ENCODE measurements around the gene CRABP2.

CRABP2 gene

DNA sequence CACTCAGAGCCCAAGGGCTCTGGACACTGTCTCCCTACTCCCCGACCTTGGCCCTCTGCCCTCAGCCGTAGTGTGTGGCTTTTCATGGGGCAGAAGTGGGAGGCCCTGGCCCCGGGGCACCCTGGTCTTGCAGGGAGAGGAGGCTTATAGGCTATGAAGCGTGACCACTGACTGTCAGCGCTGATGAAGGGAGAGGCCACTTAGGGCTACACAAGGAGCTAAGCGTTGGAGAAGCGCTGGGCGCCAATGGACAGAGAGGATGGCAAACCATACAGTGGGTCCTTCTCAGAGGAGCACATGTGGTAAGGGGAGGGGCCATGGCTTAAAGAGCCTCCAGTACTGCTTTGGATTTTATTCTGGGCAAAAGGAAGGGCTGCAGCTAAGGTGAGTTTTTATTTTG is 7.9 kb downstream of the CRABP2 start:
- DNase-seq (ENCODE audit: low read depth): no peak
- no peak overlapping the region for H3K4me3 ChIP-seq (ENCODE audit: control insufficient read depth, low read depth, low read length)
- TF ChIP-seq, protein P1, sequence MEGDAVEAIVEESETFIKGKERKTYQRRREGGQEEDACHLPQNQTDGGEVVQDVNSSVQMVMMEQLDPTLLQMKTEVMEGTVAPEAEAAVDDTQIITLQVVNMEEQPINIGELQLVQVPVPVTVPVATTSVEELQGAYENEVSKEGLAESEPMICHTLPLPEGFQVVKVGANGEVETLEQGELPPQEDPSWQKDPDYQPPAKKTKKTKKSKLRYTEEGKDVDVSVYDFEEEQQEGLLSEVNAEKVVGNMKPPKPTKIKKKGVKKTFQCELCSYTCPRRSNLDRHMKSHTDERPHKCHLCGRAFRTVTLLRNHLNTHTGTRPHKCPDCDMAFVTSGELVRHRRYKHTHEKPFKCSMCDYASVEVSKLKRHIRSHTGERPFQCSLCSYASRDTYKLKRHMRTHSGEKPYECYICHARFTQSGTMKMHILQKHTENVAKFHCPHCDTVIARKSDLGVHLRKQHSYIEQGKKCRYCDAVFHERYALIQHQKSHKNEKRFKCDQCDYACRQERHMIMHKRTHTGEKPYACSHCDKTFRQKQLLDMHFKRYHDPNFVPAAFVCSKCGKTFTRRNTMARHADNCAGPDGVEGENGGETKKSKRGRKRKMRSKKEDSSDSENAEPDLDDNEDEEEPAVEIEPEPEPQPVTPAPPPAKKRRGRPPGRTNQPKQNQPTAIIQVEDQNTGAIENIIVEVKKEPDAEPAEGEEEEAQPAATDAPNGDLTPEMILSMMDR (conservative IDR thresholded peaks at IDR 0.05; ENCODE audit: control insufficient read depth, insufficient read depth, low read depth, low read length): no peak

DNA sequence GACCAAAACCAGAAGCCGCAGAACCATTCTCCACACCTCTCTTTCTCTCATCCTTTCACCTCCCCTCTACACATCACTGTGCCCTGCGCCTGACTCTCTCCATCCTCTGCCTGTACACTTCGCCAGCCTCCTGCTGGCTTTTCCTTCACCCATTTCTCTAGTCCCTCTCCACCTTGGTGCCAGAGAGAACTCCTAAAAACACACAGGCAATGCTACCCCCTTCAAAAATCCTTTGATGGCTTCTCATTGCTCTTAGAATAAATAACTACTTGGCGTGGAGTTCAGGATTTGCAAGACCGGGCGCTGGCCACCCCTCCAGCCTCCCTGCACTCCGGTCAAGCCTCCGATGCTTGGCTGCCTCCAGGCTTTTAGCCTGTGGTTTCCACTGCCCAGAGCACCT is 8.6 kb downstream of the CRABP2 start:
- no peak for DNase-seq (ENCODE audit: low read depth)
- TF ChIP-seq, protein P1 (conservative IDR thresholded peaks at IDR 0.05; ENCODE audit: control insufficient read depth, insufficient read depth, low read depth, low read length): no peak
- no peak overlapping the region for H3K4me3 ChIP-seq (ENCODE audit: control insufficient read depth, low read depth, low read length)

DNA sequence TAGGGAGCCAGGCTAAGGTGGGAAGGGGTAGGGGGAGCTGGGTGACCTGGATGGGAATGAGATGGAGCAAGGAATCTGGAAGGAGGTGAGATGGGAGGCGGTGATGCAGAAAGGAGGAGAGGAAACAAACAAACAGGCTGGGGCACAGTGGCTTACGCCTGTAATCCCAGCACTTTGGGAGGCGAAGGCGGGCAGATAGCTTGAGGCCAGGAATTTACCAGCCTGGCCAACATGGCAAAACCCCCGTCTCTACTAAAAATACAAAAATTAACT is 10.8 kb downstream of the CRABP2 start:
- DNase-seq (ENCODE audit: low read depth): no peak
- no peak overlapping the region for H3K4me3 ChIP-seq (ENCODE audit: control insufficient read depth, low read depth, low read length)
- TF ChIP-seq, protein P1 (conservative IDR thresholded peaks at IDR 0.05; ENCODE audit: control insufficient read depth, insufficient read depth, low read depth, low read length): no peak

DNA sequence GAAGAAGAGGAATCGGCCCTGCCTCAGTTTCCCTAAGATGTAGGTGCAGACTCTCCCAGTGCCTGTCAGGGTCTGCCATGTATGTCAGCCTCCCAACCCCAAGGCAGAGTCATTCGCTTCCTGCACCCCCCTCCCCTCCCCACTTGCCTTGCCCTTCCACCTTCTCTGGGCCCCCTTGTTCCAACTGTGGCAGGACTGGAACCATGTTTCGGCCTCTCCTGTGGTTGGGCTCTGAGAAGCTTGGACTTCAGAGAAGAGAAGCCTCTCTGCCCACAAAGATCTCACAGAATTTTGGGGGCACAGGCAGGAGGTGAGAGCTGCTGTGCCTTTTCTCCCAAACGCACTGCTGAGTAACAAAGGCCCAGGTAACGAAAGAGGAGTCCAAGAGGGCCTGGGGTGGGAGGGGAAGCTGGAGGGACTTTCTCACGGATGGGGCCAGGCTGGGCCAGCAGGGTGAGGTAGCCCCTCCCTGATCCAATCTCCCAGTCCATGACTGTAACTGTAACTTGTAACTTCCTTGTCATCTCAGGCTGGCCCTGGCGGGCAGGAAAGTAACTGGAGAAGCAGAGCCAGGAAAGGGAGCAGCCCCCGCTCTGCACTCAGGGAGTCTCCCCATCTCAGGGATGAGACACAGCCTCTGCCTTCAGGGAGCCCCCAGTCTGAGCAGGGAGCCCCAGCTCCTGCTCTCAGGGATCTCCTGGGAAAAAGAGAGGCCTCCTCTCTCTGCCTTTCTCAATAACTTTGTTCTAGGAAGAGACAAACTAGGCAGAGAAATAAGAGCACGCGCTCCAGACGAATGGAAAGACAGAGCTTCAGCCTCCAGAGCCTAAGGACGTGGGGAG is 11.3 kb downstream of the CRABP2 start:
- TF ChIP-seq, protein P1 (conservative IDR thresholded peaks at IDR 0.05; ENCODE audit: control insufficient read depth, insufficient read depth, low read depth, low read length): no peak
- DNase-seq (ENCODE audit: low read depth): no peak
- no peak overlapping the region for H3K4me3 ChIP-seq (ENCODE audit: control insufficient read depth, low read depth, low read length)

DNA sequence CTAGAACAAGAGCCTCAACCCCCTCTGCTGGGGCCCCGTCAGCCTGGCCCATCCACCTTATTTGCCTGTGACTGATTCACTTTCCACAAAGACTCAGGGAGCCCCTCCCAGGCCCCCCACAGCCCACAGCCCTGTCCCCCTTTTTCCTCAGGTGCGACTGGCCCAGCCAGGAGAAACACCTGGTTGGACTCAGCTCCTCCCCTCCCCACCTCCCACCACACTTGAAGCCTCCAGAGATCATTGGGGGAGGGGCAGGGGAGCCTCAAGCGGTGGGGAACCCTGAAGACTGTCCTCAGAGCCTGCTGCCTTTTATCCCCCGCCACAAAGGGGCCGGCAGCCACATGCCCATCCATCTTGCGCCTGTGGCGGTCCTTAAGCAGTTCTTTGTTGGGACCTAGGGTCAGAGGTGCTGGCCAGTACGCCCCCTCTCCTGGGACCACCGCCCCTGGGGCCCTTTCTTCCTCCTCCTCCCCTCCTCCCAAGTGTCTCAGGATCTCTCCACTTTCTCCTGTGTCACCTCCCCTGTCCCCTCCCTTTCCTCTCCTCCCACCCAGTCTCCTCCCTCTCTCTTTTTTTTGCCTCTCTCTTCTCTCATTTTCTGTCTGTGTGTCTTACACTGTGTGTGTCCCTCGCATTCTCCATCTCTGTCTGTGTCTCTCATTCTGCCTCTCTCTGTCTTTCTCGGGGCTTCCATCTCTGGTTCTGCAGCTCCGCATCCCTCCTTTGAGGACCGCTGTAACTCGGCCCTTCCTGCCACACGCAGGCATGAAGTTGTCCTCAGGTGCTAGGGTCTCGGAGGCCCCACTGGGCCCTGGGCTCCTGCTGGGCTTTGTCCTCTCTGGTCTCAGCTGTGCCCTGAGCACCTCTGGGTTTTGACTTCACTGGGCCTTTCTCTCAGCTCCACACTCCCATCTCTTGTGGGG is 12.2 kb downstream of the CRABP2 start:
- DNase-seq (ENCODE audit: low read depth): no peak
- H3K4me3 ChIP-seq (ENCODE audit: control insufficient read depth, low read depth, low read length): no peak overlapping the region
- TF ChIP-seq, protein P1 (conservative IDR thresholded peaks at IDR 0.05; ENCODE audit: control insufficient read depth, insufficient read depth, low read depth, low read length): no peak

DNA sequence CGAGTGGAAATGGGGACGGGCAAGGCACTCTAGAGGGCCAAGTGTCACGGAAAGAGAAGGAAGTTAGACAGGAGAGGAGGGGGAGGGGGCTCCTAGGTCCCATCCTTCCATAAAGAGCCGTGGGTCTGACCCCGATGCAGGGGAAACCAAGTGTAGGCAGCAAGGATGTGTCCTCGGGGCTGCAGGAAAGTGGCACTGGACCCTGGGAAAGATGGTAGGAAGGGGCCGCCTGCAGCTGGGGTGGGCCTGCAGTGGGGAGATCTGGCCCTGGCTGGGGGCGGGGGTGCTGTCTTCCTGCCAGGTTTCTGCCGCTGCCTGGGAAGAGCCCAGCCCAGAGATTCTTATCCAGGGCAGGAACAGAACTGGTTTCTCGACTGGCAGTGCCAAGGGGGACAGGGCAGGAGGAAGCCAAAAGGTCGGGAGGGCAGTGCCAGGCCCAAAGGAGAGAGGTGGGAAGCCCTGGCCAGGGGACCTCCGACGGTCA is 12.9 kb downstream of the CRABP2 start:
- no peak overlapping the region for H3K4me3 ChIP-seq (ENCODE audit: control insufficient read depth, low read depth, low read length)
- DNase-seq (ENCODE audit: low read depth): no peak
- TF ChIP-seq, protein P1 (conservative IDR thresholded peaks at IDR 0.05; ENCODE audit: control insufficient read depth, insufficient read depth, low read depth, low read length): no peak

All from fibroblast of mammary gland (primary cell).